ENCODE measurements around the gene MAU2. TPM values are rescaled to one million over a fixed set of nuclear protein-coding genes. Genes with fewer than 3 reads are reported as not detected.

Gene MAU2
- total and polyA plus RNA-seq, 2 of the 13 experiments (the other 11 are each of a cell fraction or from before 2014, with no cell fraction given), result 16.8 to 33.8 TPM

GRCh38 chr19:19366434-19367396 is 46.1 kb downstream of the MAU2 start (continued):
- TF ChIP-seq GMEB1 (CRISPR knock-in tag; IDR thresholded peaks at IDR 0.05; ENCODE audit: borderline replicate concordance) (peak; percentile 62; the same call in 1 of the 2 replicates), ZNF3 (CRISPR knock-in tag; IDR thresholded peaks at IDR 0.05) (no peak), ZKSCAN8 (CRISPR knock-in tag; IDR thresholded peaks at IDR 0.05; ENCODE audit: borderline replicate concordance) (no peak; the same call in 1 of the 2 replicates), GABPB1 (CRISPR knock-in tag; IDR thresholded peaks at IDR 0.05) (peak; percentile 96), KDM1A (CRISPR knock-in tag; IDR thresholded peaks at IDR 0.05) (no peak), ZNF572 (CRISPR knock-in tag; IDR thresholded peaks at IDR 0.05) (0 out of 2 replicates have a peak, but pooled peaks have one; percentile 67), HDAC6 (IDR thresholded peaks at IDR 0.05; ENCODE audit: low read depth, low read length) (no peak), ZNF546 (CRISPR knock-in tag; conservative IDR thresholded peaks at IDR 0.05) (no peak), KLF15 (CRISPR knock-in tag; IDR thresholded peaks at IDR 0.05; ENCODE audit: borderline replicate concordance) (no peak), ZNF629 (CRISPR knock-in tag; conservative IDR thresholded peaks at IDR 0.05) (peak; percentile 32; the same call in 1 of the 2 replicates), RELA (CRISPR knock-in tag; IDR thresholded peaks at IDR 0.05) (no peak), ELF4 (CRISPR knock-in tag; IDR thresholded peaks at IDR 0.05; ENCODE audit: borderline replicate concordance) (no peak), REST (IDR thresholded peaks at IDR 0.05; ENCODE audit: borderline replicate concordance in 1 of 2, low read depth in 1 of 2, low read length in 2 of 2) (peak in 1 of 2 experiments; percentile 37; a peak in 1 of 4 replicates), ZNF562 (CRISPR knock-in tag; IDR thresholded peaks at IDR 0.05; ENCODE audit: borderline replicate concordance) (no peak), ESRRA (CRISPR knock-in tag; IDR thresholded peaks at IDR 0.05; ENCODE audit: low read depth) (no peak), ZFP90 (CRISPR knock-in tag; IDR thresholded peaks at IDR 0.05; ENCODE audit: borderline replicate concordance) (no peak), ZBTB2 (CRISPR knock-in tag; IDR thresholded peaks at IDR 0.05; ENCODE audit: low read depth) (no peak), NPAS2 (CRISPR knock-in tag; IDR thresholded peaks at IDR 0.05; ENCODE audit: borderline replicate concordance) (no peak), TP53 (CRISPR knock-in tag; conservative IDR thresholded peaks at IDR 0.05) (no peak), ZNF558 (CRISPR knock-in tag; IDR thresholded peaks at IDR 0.05; ENCODE audit: borderline replicate concordance) (no peak; the same call in 1 of the 2 replicates), ZBTB42 (CRISPR knock-in tag; IDR thresholded peaks at IDR 0.05) (no peak), SIN3B (IDR thresholded peaks at IDR 0.05; ENCODE audit: low read length) (no peak)

Data from HepG2 (cell line).